SH-SY5Y (cell line): ENCODE results near the gene EDRF1.

Experiments used
- GATA2 ChIP-seq: IDR thresholded peaks from 2 replicates; pipeline ENCODE4 v1.6.1; 2011; ENCODE audit warnings: mild to moderate bottlenecking, low read depth, low read length
- GATA3 ChIP-seq: IDR thresholded peaks from 2 replicates; pipeline ENCODE4 v1.6.1; 2011; ENCODE audit warnings: low read depth, mild to moderate bottlenecking, low read length, moderate library complexity

EDRF1 gene

DNA sequence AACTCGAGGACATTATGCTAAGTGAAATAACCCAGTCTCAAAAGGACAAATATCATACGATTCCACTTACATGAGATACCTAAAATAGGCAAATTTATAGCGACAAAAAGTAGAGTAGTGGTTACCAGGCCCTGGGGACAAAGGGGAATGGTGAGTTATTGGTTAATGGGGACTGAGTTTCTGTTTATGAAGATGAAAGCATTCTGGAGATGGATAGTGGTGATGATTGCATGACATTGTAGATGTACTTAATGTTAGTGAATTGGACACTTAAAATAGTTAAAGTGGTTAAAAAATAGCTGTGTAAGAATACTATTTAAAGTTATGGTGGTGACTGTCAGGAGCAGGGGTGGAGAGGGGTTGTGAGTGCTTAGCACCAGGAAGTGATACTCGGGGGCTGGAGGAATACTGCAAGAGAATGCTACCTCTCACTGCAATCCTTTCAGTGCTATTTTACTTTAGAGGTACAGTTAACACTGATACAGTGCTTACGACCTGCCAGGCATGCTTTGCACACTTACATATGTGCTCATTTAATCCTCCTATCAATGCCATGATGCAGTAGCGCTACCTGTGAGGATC lies 19.9 kb upstream of the EDRF1 start:
- TF ChIP-seq GATA3 (no peak), GATA2 (no peak)

DNA sequence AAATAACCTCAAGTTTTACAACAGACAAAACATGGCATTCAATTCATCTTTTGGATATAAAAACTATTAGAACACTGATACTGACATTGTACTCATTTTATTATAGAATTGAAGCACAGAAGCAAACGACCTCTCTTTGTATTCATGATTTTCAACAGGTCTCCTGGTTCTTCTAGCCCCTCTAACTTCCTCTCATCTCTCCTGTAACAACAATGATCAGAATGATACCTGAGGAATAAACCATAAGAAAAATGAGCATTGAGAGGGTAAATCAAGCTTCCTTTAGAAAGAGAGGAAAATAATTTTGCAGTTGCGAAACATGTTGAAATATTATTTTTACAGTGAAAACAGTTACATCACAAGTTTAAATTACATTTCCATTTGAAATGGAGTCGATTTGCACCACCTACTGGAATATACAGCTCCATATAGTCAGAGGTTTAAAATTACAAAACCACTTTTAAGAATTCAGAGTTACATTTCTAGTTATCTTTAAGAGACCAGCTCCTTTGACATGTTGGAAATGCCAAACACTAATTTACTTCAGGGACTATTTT lies 19.1 kb upstream of the EDRF1 start:
- TF ChIP-seq GATA2 (no peak), GATA3 (no peak)

DNA sequence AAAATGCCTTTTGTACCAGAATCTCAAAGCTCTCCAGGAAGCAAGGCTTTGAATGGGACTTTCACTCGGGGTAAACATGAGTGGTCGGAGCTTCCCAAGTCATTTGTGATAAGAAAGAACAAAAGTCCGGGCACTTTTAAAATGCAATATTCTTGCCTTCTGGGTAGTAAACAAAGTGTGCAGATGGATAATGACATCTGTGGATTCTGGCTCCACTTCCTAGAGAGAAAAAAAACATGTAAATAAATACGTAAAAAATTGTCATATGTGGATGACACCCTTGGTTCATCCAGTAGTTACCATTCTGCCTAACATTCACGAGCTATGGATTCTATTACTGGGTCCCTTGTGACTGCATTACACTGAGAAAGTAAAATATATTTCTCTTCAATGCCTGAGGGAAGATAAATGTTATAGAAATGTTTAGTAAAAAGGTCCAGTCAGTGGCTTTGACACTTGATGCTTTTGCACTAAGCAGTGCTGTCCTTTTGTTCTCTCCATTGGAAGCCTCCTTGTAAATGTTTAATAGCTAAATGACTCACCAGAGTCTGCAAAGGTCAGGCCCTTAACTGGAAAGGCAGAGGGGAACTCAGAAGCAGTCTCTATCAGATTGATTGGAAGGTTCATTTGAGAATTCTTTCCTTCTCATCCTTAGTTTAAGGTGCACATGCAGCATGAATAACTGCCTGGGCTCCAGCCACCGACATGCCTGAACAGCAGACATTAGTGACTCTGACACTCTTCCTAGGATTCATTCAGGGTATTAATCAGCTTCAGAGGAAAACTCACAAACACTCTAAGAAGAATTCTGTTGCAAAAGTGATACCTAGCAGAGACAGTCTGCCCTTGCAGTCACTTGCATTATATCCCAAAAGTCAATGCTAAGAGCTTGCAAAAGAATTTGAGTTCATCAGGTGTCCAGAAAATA lies 11.7 kb upstream of the EDRF1 start:
- no peak for TF ChIP-seq GATA3
- TF ChIP-seq GATA2: no peak

DNA sequence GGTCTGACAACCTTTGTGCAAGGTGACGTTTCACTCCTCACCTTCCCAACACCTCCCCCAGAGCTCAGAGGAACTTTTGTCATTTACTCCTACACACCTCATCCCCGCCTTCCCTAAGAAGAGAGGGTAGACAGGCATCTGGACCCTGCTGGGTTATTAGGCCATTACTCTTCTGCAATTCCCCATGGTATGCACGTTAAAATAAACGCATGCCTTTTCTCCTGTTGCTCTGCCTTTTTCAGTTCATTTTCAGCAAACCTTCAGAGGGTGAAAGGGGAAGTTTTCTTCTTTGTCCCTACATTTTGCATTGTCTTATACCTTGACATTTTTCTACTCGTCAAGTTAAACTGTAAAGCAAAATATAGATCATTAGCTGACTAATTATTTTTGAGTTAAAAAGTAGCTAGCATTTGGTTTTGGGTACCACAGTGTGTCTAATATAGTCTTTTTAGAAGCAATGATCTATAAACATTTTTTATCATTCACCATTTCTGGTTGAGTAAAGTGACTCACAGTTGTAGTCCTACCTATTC lies 10.5 kb upstream of the EDRF1 start:
- TF ChIP-seq GATA2: no peak
- TF ChIP-seq GATA3: no peak

DNA sequence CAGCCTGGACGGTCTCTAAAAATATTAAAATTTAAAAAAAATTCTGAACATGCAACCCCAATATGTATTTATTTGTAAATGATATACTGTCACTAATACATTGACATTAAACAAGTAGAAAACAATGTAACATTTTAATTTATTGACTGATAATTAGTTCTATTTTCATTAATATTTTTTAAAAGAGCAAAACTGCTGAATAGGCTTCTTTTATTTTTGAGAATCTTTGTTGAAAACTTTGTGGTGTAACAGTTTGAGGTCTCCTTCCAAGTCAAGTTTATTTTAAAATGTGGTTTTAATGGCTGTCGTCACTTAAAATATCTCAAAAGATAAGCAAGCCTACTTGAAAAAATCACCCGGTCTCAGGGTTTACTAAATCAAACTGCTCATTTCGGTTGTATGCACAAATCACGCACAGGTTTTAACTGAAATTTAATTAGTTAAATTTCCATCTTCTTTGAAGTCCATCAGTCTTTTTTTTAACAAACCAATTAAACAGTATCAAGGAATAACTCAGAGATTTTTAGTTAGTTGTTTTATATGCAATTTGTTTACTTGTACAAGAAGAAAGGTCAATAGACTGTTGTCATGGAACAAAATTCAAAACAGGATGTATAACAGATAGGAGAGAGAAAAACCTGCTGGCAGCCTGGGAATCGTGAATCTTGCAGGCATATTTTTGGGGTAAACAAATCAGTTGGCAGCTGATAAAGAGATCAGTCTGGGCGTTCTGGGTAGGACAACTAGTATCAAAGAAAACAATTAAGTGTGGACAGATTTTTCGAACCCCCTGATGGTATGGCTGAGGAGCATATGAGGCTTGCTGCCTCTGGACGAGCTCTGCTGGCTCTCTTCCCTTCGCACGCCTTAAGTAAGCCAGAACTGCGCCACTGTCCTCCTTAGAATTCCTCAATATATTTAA lies 9.7 kb upstream of the EDRF1 start:
- TF ChIP-seq GATA3 (no peak), GATA2 (no peak)

DNA sequence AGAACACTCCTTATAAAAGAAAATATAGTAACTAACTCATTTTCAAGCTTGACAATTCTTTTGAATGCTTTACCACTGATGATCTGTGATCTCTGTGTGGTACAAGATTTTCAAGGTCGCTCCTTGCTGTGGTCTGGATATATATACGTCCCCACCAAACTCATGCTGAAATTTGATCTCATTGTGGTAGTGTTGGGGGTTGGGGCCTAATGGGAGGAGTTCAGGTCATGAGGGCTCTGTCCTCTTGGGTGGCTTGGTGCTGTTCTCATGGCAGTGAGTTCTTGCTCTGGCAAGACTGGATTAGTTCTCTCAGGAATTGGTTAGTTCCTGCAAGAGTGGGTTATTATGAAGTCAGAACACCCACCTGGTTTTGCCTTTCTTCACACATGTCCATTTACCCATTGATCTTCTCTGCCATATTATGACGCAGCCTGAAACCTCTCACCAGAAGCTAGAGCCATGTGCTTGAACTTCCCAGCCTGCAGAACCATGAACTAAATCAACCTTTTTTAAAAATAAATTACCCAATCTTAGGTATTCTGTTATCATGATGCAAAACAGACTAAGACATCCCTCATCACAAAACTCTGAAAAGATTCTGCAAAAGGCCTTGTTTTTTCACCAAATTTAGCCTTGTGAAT lies 8.3 kb upstream of the EDRF1 start:
- no peak for TF ChIP-seq GATA3
- TF ChIP-seq GATA2: no peak

DNA sequence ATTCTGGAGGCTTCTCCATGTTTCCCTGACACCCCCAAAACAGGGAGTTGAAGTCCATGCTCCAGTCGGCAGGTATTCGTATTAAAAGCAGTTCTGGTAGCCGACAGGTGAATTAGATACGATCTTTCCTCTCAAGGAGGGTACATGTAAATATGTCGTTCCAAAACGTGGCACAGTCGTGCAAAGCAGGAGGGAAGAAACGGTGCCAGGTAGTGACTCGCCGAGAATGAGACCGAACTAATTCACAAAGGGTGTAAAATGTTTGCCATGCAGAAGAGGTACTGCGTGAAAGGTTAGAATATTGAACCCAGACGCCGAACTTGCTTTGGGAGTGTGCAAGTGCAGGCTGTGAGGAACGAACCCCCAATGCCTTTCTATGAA lies 483 bp downstream of the EDRF1 start:
- TF ChIP-seq GATA2 (no peak), GATA3 (no peak)

DNA sequence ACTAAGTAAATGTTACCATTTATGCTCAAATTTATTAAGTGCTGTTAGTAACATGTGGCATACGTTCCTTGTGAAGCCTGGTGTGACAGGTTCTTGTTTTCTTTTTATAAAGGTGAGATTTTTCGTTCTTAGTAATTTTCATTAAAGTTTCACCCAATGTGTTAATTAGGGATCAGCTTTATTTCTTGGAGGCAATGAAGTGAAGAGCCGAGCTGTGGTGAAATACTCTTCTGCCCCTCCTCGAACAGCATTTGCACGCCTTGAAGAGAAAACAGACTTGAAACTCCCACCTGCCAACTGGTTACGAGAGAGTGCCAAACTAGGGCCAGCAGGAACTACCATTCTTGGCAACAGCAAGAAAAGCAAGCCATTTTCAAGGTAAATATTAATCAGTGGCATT lies 1.5 kb downstream of the EDRF1 start:
- no peak for TF ChIP-seq GATA2
- no peak for TF ChIP-seq GATA3

DNA sequence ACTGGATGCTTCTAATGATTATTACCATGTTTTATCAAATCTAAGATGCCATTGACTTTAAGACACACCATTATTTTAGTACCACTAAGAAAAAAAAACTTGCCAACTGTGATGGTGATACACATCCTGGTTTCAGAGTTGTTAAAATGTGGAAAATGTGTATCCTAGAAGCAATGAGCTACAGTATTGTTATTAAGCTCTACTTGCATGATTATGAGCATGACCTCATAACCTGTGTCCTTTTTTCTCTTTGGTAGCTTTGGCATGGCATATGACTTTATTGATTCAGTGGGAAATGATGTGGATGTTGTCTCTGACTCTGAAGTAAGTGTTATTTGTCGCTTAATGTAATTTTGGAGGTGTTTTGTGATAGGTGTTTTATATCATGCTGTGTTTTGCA lies 3.3 kb downstream of the EDRF1 start:
- no peak for TF ChIP-seq GATA3
- TF ChIP-seq GATA2: no peak

DNA sequence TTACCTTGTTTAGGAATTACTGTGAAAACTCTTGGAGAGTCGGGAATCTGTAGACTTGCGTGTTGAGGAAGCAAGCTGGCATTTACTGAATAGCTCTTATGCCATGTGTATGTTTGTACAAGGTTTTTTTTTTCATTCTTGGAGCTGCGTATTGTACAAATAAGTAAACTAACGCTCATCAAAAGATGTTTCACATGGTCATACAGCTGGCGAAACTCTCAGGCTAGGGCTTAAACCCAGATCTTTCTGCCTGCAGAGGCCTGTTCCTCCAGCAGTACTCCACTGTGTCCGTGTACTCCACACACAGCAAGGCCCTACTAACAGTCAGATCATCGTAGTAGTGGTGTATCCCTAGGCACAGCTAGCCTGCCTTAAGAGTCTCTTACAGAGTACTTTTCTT lies 7.4 kb downstream of the EDRF1 start:
- TF ChIP-seq GATA2: no peak
- no peak for TF ChIP-seq GATA3

DNA sequence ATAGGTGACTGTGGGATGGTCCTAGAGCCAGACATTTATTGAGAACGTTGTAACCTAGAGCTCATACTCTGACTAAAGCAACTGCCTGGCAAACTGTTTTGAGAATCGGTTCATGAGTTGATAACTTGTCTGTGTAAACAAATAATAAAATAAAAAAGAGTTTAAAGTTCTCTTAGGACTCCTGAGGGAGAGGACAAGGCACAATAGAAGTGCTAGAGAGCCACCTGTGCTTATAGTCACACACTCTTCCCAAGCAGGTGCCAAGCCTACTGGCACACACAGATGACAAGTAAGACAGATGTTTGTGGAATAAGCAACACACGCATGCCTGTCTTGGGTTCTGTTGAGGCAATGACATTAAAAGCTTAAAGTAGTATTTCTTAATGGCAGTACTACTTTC lies 7.9 kb downstream of the EDRF1 start:
- no peak for TF ChIP-seq GATA3
- no peak for TF ChIP-seq GATA2

DNA sequence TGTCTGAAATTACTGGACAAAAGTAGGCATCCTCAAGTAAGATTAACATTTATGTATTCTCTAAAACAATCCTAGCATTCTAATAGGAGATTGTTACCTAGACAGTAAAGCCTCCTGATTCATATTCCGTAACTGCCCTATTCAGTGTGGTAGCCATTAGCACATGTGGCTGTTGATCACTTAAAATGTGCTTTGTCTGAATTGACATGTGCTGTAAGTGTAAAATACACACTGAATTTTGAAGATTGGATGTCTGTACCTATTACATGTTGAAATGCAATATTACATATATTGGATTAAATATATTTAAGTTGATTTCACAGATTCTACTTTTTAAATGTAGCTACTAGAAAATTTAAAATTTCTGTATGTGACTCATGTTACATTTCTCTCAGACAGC lies 14.6 kb downstream of the EDRF1 start:
- TF ChIP-seq GATA2 (no peak), GATA3 (no peak)

DNA sequence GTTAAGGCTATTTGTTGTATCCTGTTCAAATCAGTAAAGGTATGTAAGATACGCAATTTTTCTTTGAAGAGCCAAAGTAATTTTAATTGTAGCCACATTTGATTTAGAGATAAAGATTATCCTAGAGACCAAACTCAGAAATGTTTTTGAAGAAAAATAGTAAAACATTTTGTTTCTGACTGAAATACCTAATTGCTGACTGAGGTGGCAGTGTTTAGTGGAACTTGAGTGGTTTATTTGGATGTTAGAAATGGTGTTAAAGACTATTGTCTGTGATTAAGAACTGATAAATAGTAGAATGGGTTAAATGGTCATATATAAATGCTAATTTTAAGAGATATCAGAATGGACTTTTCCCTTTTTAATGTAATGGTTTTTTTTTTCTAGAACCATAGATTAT lies 15.3 kb downstream of the EDRF1 start:
- TF ChIP-seq GATA2: no peak
- TF ChIP-seq GATA3: no peak
